ENCODE results near the gene TMCO2. TPM values are rescaled to one million over a fixed set of nuclear protein-coding genes. Genes with fewer than 3 reads are reported as not detected.

TMCO2 gene
- total and polyA plus RNA-seq, 8 donors: not detected

DNA sequence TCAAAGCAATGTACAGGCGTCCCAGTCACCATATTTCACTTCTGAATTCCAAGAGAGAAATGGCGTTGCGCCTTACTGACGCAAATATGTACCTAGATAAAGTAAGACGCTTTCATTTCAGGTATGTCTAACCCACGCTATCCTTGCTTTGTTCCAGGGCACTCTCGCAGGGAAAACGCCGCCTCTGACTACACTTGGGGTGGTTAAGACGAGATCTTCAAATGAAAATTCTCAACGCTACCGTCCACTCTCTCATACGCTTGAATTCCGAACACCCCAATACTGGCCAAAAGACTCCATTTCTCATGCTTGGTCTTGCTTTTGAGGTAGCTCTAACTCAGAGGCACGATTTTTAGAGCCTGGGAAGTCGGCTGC is 9.6 kb downstream of the TMCO2 start:
- Histone ChIP-seq H3K4me1 (peaks cover 6 to 12% (median 12%) of the 10 kb centered on the region in 3 donors), H3K27me3 (no peaks in the 10 kb centered on the region), H3K27ac (peak overlapping the region; percentile 86 to 96 (median 90)), H3K9me3 (no peaks in the 10 kb centered on the region), H3K36me3 (no peaks in the 10 kb centered on the region), H3K4me3 (peak overlapping the region; percentile 59 to 83 (median 75))
- peak in 1 of 6 donors; percentile 33 for DNase-seq
- ATAC-seq: peak; percentile 8 to 25 (median 18)
- 0 to 1% methylated on average over 16 of the region's 16 CpGs for WGBS, 2 donors
- no peak for FAIRE-seq
- intact Hi-C loops (cut with DNase I): no loop called here
- TF ChIP-seq, protein P1, sequence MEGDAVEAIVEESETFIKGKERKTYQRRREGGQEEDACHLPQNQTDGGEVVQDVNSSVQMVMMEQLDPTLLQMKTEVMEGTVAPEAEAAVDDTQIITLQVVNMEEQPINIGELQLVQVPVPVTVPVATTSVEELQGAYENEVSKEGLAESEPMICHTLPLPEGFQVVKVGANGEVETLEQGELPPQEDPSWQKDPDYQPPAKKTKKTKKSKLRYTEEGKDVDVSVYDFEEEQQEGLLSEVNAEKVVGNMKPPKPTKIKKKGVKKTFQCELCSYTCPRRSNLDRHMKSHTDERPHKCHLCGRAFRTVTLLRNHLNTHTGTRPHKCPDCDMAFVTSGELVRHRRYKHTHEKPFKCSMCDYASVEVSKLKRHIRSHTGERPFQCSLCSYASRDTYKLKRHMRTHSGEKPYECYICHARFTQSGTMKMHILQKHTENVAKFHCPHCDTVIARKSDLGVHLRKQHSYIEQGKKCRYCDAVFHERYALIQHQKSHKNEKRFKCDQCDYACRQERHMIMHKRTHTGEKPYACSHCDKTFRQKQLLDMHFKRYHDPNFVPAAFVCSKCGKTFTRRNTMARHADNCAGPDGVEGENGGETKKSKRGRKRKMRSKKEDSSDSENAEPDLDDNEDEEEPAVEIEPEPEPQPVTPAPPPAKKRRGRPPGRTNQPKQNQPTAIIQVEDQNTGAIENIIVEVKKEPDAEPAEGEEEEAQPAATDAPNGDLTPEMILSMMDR (IDR thresholded peaks at IDR 0.05): no peak

DNA sequence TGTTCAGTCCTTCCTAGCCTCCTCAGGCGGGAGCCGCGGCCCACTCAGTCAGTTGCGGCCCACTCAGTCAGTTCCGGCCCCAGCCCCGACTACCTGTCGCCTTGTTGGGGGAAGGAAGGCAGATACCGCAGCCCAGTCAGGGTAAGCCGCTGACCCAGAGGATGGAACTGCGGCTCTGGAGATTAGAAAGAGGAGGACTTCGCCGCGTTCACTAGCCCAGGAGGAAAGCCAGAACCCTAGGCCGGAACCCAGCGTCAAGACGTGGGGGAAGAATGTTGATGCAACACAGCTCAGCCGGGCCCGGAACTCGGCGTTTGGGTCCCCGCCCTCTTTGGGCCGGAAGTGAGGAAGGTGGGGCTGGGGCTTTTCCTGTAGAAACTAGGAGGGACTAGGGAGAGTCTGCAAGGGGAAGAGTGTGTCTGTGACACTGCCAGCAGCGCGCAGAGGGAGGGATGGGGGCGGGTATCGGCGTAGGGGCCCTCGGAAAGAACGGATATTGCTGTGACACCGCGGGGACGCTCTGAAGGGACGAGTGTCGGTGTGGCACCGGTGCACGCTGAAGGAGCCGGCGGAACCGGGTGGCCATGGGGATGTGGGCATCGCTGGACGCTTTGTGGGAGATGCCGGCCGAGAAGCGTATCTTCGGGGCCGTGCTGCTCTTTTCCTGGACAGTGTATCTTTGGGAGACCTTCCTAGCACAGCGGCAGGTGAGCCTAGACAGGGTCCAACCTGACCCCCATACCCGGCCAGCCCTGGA is 10.1 kb downstream of the TMCO2 start, which contains the start of gene ZMPSTE24:
Gene ZMPSTE24 (plus strand): TSS at position 549 of the 757 bp plus-strand sequence. CDS start 36 bp downstream, at position 585.
- H3K4me1 ChIP-seq: peaks cover 6 to 12% (median 12%) of the 10 kb centered on the region in 3 donors
- H3K27me3 ChIP-seq: no peaks in the 10 kb centered on the region
- H3K36me3 ChIP-seq: peaks cover 0 to 5% (median 0%) of the 10 kb centered on the region in 3 donors
- peak within 1 kb of the TSS; percentile 86 to 96 (median 90) for H3K27ac ChIP-seq
- intact Hi-C loops (cut with DNase I): no loop called here
- FAIRE-seq (peak; percentile 67), ATAC-seq (peak; percentile 97 to 99 (median 98)), DNase-seq (peak; percentile 92 to 98 (median 96))
- 0% methylated on average over 48 of the region's 48 CpGs for WGBS, 2 donors
- TF ChIP-seq, protein P1 (IDR thresholded peaks at IDR 0.05): no peak
- H3K9me3 ChIP-seq: no peaks in the 10 kb centered on the region
- peak within 1 kb of the TSS; percentile 59 to 83 (median 75) for H3K4me3 ChIP-seq

DNA sequence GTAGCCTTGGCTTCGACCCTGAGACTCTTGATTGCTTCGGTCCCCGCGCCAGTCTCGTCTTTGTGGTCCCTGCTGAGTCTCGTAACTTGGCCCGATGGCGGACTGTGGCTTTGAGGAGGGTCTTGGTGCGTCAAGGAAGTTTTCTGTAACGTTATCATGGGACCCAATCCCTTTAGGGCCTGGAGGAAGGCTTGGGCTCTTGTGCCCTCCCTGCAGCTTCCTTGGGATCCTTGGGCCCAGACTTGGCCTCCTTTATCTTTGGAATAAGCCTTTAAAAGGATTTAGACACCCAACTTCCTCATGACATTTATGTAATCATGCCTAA is 10.7 kb downstream of the TMCO2 start:
- no peak for FAIRE-seq
- Histone ChIP-seq H3K36me3 (peaks cover 0 to 11% (median 0%) of the 10 kb centered on the region in 3 donors), H3K4me3 (peak overlapping the region; percentile 59 to 83 (median 75)), H3K4me1 (peaks cover 6 to 12% (median 12%) of the 10 kb centered on the region in 3 donors), H3K27ac (peak overlapping the region; percentile 63 to 96 (median 90)), H3K9me3 (no peaks in the 10 kb centered on the region), H3K27me3 (no peaks in the 10 kb centered on the region)
- TF ChIP-seq, protein P1 (IDR thresholded peaks at IDR 0.05): no peak
- intact Hi-C loops (cut with DNase I): no loop called here
- ATAC-seq: peak in 1 of 4 donors; percentile 1
- WGBS, 2 donors: 0 to 1% methylated on average over 10 of the region's 10 CpGs
- no peak for DNase-seq

DNA sequence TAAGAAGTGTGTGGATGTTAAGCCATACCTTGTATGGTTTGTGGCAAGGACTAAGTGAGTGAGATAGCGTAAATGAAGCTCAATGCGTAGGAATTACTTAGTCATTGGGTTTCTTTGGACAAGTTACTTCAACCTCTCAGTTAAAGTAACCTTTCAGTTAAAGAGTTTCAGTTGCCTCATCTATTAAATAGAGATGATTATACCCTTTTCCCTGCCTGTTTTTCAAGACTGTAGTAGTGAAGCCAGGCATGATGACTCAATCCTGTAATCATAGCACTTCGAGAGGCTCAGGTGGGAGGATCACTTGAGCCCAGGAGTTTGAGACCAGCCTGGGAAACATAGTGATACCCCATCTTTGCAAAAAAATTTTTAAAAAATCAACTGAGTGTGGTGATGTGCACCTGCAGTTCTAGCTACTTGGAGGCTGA is 16.6 kb downstream of the TMCO2 start:
- 95 to 98% methylated on average over 3 of the region's 3 CpGs for WGBS, 2 donors
- peaks cover 0 to 11% (median 4%) of the 10 kb centered on the region in 3 donors for H3K36me3 ChIP-seq
- peaks cover 0 to 16% (median 15%) of the 10 kb centered on the region in 3 donors for H3K4me1 ChIP-seq
- TF ChIP-seq, protein P1 (IDR thresholded peaks at IDR 0.05): no peak
- intact Hi-C loops (cut with DNase I): no loop called here
- no peak overlapping the region for H3K4me3 ChIP-seq
- ATAC-seq: no peak
- H3K9me3 ChIP-seq: no peaks in the 10 kb centered on the region
- no peak overlapping the region for H3K27ac ChIP-seq
- FAIRE-seq: no peak
- H3K27me3 ChIP-seq: no peaks in the 10 kb centered on the region
- no peak for DNase-seq

DNA sequence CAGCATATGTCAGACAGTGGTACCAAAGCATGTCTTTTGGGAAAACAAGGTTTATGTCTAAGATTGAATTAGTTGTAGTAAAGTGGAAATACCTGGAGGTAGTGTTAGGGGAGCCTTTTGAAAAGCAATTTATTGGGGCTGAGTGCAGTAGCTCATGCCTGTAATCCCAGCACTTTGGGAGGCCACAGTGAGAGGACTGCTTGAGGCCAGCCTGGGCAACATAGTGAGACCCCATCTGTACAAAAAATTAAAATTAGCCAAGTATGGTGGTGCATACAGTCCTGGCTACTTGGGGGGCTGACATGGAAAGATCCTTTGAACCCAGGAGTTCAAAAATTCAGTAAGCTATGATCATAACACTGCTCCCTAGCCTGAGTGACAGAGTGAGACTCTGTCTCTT is 17.6 kb downstream of the TMCO2 start:
- FAIRE-seq: no peak

More for the DNA sequence above, 17.6 kb downstream of the TMCO2 start:
- ATAC-seq: no peak
- intact Hi-C loops (cut with DNase I): no loop called here
- H3K9me3 ChIP-seq: no peaks in the 10 kb centered on the region
- H3K4me1 ChIP-seq: peaks cover 0 to 16% (median 15%) of the 10 kb centered on the region in 3 donors
- no peak for DNase-seq
- peak overlapping the region in 1 of 4 donors; percentile 10 for H3K27ac ChIP-seq
- H3K27me3 ChIP-seq: no peaks in the 10 kb centered on the region
- H3K4me3 ChIP-seq: no peak overlapping the region
- TF ChIP-seq, protein P1 (IDR thresholded peaks at IDR 0.05): no peak
- peaks cover 0 to 16% (median 6%) of the 10 kb centered on the region in 3 donors for H3K36me3 ChIP-seq
